PC-3 (cell line): ENCODE measurements around the gene LRP1B. TPM values are rescaled to one million over a fixed set of nuclear protein-coding genes. Genes with fewer than 3 reads are reported as not detected.

Experiments
- ATAC-seq: fragments of 200-7000 bp; cut with Tn5 transposase; 2 replicates; pipeline ENCODE4 v1.9.1; 2020; ENCODE audit warnings: mild to moderate bottlenecking, moderate library complexity
- BruUV-seq: library from RNA; stranded (reverse); fragments of 400-500 nt; replicated peaks from 2 replicates; lab custom pipeline; 2021; lab: Mats Ljungman, UMichigan
- CTCF ChIA-PET: fragments of 300-600 bp; sonication (Branson Sonifier 250); formaldehyde crosslinking; loops from one replicate; lab custom pipeline; 2022; ENCODE audit warnings: antibody characterized with exemption; lab: Charles Lee
- POLR2A ChIA-PET: fragments of 300-600 bp; sonication (Branson Sonifier 250); formaldehyde crosslinking; loops from one replicate; lab custom pipeline; 2022; ENCODE audit warnings: antibody characterized with exemption; ENCODE audit not compliant: unreplicated experiment; lab: Charles Lee
- DNase-seq: peaks from one replicate; pipeline ENCODE4 v3.0.0-alpha.2; 2015
- H2AFZ ChIP-seq: fragments of 300-600 bp; sonication (generic); 2 replicates; pipeline ENCODE4 v1.6.0; 2016; ENCODE audit warnings: antibody characterized with exemption, low read length
- H3F3A ChIP-seq: fragments of 300-600 bp; sonication (generic); one replicate; pipeline ENCODE4 v1.6.0; 2017; ENCODE audit warnings: antibody characterized with exemption, low read length, control low read depth, mild to moderate bottlenecking; ENCODE audit not compliant: unreplicated experiment
- H3K27ac ChIP-seq: fragments of 300-600 bp; sonication (generic); 2 replicates; pipeline ENCODE4 v1.5.1; 2016; ENCODE audit warnings: mild to moderate bottlenecking, low read length
- H3K27me3 ChIP-seq: fragments of 300-600 bp; sonication (generic); 2 replicates; pipeline ENCODE4 v1.6.1; 2016; ENCODE audit warnings: low read length, mixed read lengths
- H3K36me3 ChIP-seq: fragments of 300-600 bp; sonication (generic); 2 replicates; pipeline ENCODE4 v1.6.1; 2016; ENCODE audit warnings: low read depth, mixed run types, low read length, mixed read lengths
- H3K4me1 ChIP-seq: fragments of 300-600 bp; sonication (generic); 2 replicates; pipeline ENCODE4 v1.5.1; 2016; ENCODE audit warnings: low read length; ENCODE audit not compliant: insufficient read depth
- H3K4me2 ChIP-seq: fragments of 300-600 bp; sonication (generic); 2 replicates; pipeline ENCODE4 v1.6.0; 2016; ENCODE audit warnings: low read length
- H3K4me3 ChIP-seq: fragments of 300-600 bp; sonication (generic); 2 replicates; pipeline ENCODE4 v1.5.1; 2016; ENCODE audit warnings: mild to moderate bottlenecking, low read length, mixed read lengths
- H3K79me2 ChIP-seq: fragments of 300-600 bp; sonication (generic); 2 replicates; pipeline ENCODE4 v1.6.1; 2017; ENCODE audit warnings: low read length, mixed read lengths
- H3K9ac ChIP-seq: fragments of 300-600 bp; sonication (generic); 2 replicates; pipeline ENCODE4 v1.6.0; 2016; ENCODE audit warnings: mild to moderate bottlenecking, low read length
- H3K9me2 ChIP-seq: fragments of 300-600 bp; sonication (generic); replicated peaks from 2 replicates; pipeline ENCODE4 v1.6.1; 2016; ENCODE audit warnings: mixed run types, low read length, mixed read lengths
- H3K9me3 ChIP-seq: fragments of 300-600 bp; sonication (generic); 2 replicates; pipeline ENCODE4 v1.6.1; 2016; ENCODE audit warnings: low read length, mixed read lengths
- H4K20me1 ChIP-seq: fragments of 300-600 bp; sonication (generic); 2 replicates; pipeline ENCODE4 v1.6.1; 2016; ENCODE audit warnings: low read length, mixed read lengths
- CTCF ChIP-seq: fragments of 300-600 bp; sonication (generic); conservative IDR thresholded peaks from 2 replicates; pipeline ENCODE4 v1.5.1; 2017; ENCODE audit warnings: antibody characterized with exemption, low read depth, mild to moderate bottlenecking, low read length
- EZH2 ChIP-seq: fragments of 300-600 bp; sonication (generic); IDR thresholded peaks from one replicate; pipeline ENCODE4 v1.6.1; 2017; ENCODE audit warnings: antibody characterized with exemption, mild to moderate bottlenecking, low read length; ENCODE audit not compliant: unreplicated experiment
- EZH2phosphoT487 ChIP-seq: fragments of 300-600 bp; sonication (generic); IDR thresholded peaks from 2 replicates; pipeline ENCODE4 v1.6.1; 2018; ENCODE audit warnings: mild to moderate bottlenecking, antibody characterized with exemption, low read length, borderline replicate concordance
- intact Hi-C: fragments of 100-400 bp; cut with micrococcal nuclease; formaldehyde crosslinking; loops from 2 replicates; pipeline ENCODE4 v1.9.0; 2023
- total RNA-seq: library from RNA; depleted of rRNA; stranded (reverse); fragments of >200 nt; gene quantifications from 2 replicates; pipeline ENCODE4 v1.2.3, GENCODE V29; 2014

The LRP1B gene
- total RNA-seq, 1 experiment from 2014 or later: 0.04 TPM

- Histone ChIP-seq H2AFZ (no peak overlapping the region), H3K79me2 (no peaks in the 10 kb centered on the region), H3K27ac (no peak overlapping the region), H3K4me3 (no peak overlapping the region), H3K4me2 (no peak overlapping the region), H3F3A (no peaks in the 10 kb centered on the region), H3K27me3 (no peaks in the 10 kb centered on the region), H3K9me3 (no peaks in the 10 kb centered on the region), H3K9ac (no peak overlapping the region), H3K36me3 (no peaks in the 10 kb centered on the region), H4K20me1 (no peaks in the 10 kb centered on the region), H3K4me1 (no peaks in the 10 kb centered on the region), H3K9me2 (no peaks in the 10 kb centered on the region)
- CTCF ChIA-PET: no interaction called here
- ATAC-seq (no peak), DNase-seq (no peak)
- intact Hi-C loops: no loop called here
- POLR2A ChIA-PET: no interaction called here
- BruUV-seq: no TSS peak
- TF ChIP-seq EZH2phosphoT487 (no peak), EZH2 (no peak), CTCF (no peak; the same call in 1 of the 2 replicates)
These were observed 819.4 kb downstream of the LRP1B start for GRCh38 chr2:141311430-141311829.

GRCh38 chr2:141306368-141306767, 824.4 kb downstream of the LRP1B start:
- BruUV-seq: no TSS peak

More at GRCh38 chr2:141306368-141306767, 824.4 kb downstream of the LRP1B start:
- H3K36me3 ChIP-seq: no peaks in the 10 kb centered on the region
- H3F3A ChIP-seq: no peaks in the 10 kb centered on the region
- H3K4me2 ChIP-seq: no peak overlapping the region
- H3K4me1 ChIP-seq: no peaks in the 10 kb centered on the region
- ChIA-PET POLR2A (no interaction called here), CTCF (no interaction called here)
- H3K9ac ChIP-seq: no peak overlapping the region
- no peak overlapping the region for H3K27ac ChIP-seq
- no peaks in the 10 kb centered on the region for H4K20me1 ChIP-seq
- H3K4me3 ChIP-seq: no peak overlapping the region
- no peaks in the 10 kb centered on the region for H3K27me3 ChIP-seq
- ATAC-seq (no peak), DNase-seq (no peak)
- no peaks in the 10 kb centered on the region for H3K9me2 ChIP-seq
- no peak overlapping the region for H2AFZ ChIP-seq
- TF ChIP-seq EZH2phosphoT487 (no peak), CTCF (no peak), EZH2 (no peak)
- H3K79me2 ChIP-seq: no peaks in the 10 kb centered on the region
- intact Hi-C loops: no loop called here
- H3K9me3 ChIP-seq: no peaks in the 10 kb centered on the region
